DMS114 treated with DMSO at 0.1 percent for 48 hours (cell line): ENCODE data around the gene MARS1.

Experiments used
- DNase-seq: peaks from one replicate; lab custom pipeline; 2025; ENCODE audit not compliant: unreplicated experiment; lab: John Stamatoyannopoulos, UW

MARS1 gene

GRCh38 chr12:57526477-57527126 is 38.7 kb downstream of the MARS1 start:
- DNase-seq = no peak

DNA sequence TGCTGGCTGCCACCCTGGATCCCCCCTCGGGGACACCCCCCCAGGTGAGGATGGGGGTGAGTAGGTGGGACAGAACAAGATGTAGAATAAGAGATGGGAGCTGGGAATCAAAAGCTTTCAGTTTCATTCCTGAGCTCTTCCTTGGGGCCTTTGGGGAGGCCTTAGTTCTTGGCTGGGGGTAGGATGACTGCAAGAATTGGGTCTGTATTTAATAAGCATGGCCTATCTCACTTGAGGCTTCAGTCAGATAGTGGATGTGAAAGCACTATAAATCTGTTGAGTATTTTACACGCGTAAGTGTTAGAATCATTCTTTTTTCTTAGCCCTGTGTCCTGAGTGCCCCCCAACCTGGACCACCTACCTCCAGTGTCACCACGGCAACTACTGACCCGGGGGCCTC is 39.3 kb downstream of the MARS1 start:
- DNase-seq = no peak

- DNase-seq = no peak
Measured at GRCh38 chr12:57528176-57528575, 40.3 kb downstream of the MARS1 start.

DNA sequence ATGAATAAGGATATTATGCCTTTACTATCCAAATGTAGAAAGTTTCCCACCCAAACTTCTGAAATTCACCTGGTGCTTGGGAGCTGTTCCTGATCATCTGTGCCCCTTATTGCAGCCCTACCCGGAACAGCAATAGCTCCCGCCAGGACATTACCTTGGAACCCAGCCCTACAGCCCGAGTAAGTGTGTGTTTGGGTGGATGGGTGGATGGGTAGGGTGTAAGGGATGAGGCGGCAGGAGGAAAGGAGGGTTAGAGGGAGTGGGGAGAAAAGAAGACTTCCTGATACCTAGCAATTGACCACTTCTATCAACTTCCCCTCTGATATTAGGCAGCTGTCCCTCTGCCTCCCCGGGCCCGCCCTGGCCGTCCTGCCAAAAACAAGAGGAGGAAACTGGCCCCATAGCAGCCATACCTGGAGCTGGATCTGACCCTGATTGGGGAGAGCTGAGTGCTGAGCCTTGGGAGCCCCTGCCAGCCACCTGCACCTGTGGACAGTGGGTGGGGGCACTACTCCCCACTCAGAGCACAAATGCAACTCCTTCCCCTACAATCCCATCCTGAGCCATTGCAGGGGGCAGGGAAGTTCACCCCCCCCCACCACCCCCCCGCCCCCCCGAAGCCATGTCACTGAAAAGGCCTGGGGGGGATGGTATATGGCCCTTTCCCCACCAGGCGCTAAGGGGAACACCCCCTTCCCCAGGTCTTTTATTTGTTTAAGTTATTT is 41.1 kb downstream of the MARS1 start:
- no peak for DNase-seq

DNA sequence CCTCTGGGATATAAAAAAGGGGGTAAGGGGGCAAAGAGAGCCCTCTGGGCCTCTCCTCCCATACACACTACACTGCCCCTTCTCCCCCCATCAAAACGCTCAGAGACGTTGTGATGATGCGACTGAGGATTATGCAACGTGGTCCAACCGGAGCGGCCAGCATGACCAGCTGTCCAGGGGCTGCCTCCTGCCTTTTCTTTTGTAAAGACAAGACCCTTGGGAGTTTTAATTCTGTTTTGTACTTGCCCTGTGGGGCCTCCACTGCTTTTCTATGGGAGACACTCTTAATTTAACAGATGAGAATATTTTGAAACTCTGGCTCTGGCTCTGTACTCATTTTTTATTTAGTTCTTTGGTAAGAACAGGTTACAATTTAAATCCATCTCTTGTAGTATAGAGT is 42.0 kb downstream of the MARS1 start:
- no peak for DNase-seq

DNA sequence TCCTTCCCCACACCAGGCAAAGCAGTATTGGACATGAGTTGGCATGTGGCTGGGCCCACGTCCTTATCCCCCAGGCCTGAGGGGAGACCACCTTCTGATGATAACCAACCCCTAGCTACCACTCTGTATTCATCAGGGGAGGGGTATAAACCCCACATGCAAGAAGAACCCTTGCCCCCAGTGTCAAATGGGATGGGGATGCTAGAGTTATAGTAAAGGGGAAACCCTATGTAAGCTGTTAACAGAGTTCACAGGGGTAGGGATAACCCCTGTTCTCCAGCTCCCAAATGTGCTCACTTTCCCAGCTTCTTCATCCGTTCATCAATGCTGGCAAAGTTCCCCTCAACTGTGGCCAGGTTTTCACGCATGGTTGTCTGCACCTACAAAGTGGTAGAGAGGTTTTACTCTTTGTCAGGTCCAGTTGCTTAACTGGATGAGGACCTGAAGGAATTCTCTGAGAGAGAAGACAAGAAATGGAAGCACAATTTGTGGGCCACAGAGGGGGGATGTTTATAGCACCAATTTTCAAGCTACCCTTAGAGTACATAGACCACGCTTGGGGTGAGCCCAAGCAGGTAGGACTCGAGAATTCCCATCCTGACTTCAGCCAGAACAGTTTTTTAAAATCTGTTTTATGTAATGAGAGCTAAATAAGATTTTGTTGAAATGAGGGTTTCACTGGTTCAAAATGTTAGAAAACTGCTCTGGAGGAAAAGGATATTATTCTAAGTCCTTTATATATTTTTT is 42.7 kb downstream of the MARS1 start:
- no peak for DNase-seq

- DNase-seq = no peak
Measured at GRCh38 chr12:57531836-57532235, 44.0 kb downstream of the MARS1 start.

- DNase-seq = no peak
Measured at GRCh38 chr12:57533108-57533507, 45.2 kb downstream of the MARS1 start.

- no peak for DNase-seq
Measured at GRCh38 chr12:57534250-57534649, 46.4 kb downstream of the MARS1 start.

- DNase-seq = no peak
Measured at GRCh38 chr12:57534991-57535543, 47.2 kb downstream of the MARS1 start.

DNA sequence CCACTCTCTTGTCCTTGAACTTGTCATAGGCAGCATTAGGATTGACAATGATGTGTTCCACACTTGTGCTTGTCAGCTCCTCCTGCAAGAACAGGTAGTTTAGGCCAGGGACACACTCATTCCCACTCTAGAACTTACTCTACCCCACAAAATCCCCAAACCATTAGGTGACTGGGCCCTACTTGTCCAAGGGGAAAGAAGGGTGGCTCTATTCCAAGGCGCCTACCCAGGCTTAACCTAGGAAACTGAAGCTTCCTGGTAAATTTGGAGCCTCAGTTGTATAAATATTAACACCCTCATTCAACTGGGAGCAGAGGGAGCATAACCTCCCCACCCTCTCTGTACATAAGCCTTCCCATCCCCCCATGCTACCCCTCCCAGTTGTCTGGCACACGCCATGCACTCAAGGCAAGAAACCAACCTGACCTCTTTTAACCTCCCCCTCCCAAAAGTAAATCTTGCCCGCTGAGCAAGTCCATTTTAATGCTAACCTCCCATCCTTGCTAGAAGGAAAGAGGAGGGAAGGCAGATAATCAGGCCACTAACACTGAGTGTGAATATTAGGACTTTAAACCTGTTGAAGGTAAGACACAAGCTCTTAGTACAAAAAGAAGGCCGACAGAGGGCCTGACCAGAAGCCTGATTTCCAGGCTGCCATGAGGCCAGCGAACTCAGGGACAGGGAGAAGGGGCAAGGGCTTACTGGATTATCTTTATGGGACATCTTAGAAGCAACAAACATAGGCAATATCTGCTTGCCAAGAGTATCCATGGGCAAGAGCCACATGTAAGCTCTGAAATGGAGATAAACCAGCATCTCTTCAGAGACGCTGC is 48.1 kb downstream of the MARS1 start:
- DNase-seq = no peak

DNA sequence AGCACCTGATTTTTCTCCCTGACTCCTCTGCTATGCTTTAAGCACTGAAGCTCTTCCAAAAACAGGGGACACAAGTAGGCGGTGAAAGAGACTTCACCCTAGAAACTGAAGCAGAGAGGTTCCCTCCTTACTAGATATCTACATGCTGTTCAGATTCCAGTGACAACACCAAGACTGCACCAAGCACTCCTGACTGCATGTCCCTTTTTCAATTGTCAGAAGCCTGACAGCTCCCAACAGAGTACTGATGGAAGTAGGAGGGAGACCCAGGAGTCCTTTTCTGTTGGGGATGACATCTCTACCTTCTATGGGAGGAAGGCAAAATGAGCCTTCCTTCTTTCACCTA is 48.7 kb downstream of the MARS1 start:
- no peak for DNase-seq

- DNase-seq = no peak
Measured at GRCh38 chr12:57539134-57539768, 51.4 kb downstream of the MARS1 start.

GRCh38 chr12:57541001-57541400 is 53.1 kb downstream of the MARS1 start:
- DNase-seq = no peak

GRCh38 chr12:57541717-57542116 is 53.8 kb downstream of the MARS1 start:
- DNase-seq = no peak

- DNase-seq = no peak
Measured at GRCh38 chr12:57543581-57543980, 55.7 kb downstream of the MARS1 start.

- no peak for DNase-seq
Measured at GRCh38 chr12:57545809-57546437, 58.1 kb downstream of the MARS1 start.

- peak; percentile 99 for DNase-seq
Measured at GRCh38 chr12:57546438-57547287, 58.8 kb downstream of the MARS1 start, which contains the start of gene DCTN2. DCTN2 (minus strand) TSS chr12:57547192; CDS start chr12:57547063, 129 bp downstream.
